GM12873 (cell line): ENCODE measurements around the gene CTCFL.
A peak's percentile ranks its signal among the peaks of the same experiment; 100 is the strongest.

Experiments
- CTCF ChIP-seq: IDR thresholded peaks from 2 replicates; pipeline ENCODE4 v1.5.1; 2012; ENCODE audit warnings: low read depth, mild to moderate bottlenecking, moderate library complexity, low read length, control low read depth; ENCODE audit not compliant: insufficient read depth; ENCODE audit errors: missing control alignments

CTCFL gene

GRCh38 chr20:57469418-57470211 lies 55.3 kb downstream of the CTCFL start:
- no peak for TF ChIP-seq CTCF

DNA sequence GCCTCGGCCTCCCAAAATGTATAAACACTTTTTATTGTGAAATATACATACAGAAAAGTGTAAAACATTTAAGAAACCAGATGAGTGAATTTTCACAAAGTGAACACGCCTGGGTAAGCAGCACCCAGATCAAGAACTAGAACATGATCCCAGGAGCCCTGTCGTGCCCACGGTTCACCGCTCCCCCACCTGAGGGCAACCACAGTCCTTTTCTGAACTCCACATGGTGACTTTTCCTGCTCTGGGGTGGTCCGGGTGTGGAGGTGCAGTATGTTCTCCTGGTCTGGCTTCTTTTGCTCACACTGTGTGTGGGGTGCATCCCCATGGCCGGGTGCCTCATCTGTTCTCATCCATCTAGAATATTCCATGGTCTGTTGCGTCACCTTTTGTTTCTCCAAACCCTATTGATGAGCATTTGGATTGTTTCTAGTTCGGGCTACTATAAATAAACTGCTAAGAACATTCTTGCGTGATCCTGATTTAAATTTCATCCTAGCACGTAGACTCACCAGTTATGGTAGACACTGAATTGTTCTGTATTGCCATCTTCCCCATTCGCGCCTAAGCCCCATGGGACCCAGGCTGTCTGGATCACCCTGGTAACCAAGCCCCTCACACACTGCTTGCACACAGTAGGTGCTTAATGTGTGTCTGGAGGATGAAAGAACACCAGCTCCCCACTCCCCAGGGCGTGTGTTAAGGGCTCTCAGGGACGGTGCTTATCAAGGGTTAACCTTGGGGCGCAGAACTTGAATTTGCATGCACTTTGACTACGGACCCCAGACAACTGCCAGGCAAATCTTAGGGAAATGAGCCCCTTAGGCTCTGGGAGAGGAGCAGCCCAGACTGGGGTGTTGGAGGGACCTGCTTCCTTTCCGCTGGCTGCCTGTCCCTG lies 56.2 kb downstream of the CTCFL start:
- no peak for TF ChIP-seq CTCF

DNA sequence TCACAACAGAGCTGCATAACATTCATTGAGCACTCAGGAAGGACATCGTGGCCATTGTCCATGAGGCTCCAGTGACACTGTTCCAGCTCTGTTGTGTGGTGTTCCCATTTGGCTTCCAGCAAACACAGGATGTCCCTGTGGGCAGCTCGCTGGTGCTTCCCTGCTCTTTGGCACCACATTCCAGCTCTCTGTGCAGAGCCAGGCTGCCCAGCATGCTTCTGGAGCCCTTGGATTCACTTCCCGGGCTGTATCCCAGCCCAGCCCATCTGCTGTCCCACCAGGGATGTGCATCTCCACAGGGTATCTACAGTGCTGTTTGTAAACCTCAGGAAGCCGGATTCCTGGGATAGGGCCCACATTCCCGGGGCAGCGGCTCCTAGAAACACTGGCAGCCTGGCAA lies 57.2 kb downstream of the CTCFL start:
- no peak for TF ChIP-seq CTCF

DNA sequence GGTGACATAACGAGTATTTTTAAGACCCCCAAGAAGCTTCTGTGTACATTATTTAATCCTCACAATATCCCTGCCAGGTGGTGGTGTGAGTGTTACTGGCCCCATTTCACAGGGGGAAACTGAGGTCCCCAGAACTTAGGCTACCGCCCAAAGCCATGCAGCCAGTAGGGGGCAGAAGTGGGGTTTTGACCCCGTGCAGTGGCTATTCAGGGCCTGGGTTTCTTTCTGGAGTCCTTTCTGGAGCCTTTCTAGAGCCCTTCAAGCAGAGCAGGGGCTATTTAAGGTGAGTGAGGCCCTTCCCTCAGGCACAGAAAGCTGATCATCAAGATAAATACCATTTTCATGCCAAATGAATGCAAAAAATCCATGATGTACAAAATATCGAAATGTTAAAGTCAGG lies 59.0 kb downstream of the CTCFL start:
- peak; percentile 56 for TF ChIP-seq CTCF

- TF ChIP-seq CTCF, result no peak
Measured at GRCh38 chr20:57465486-57465885, 59.5 kb downstream of the CTCFL start.

GRCh38 chr20:57464642-57465211 lies 60.2 kb downstream of the CTCFL start:
- TF ChIP-seq CTCF, result peak; percentile 55

DNA sequence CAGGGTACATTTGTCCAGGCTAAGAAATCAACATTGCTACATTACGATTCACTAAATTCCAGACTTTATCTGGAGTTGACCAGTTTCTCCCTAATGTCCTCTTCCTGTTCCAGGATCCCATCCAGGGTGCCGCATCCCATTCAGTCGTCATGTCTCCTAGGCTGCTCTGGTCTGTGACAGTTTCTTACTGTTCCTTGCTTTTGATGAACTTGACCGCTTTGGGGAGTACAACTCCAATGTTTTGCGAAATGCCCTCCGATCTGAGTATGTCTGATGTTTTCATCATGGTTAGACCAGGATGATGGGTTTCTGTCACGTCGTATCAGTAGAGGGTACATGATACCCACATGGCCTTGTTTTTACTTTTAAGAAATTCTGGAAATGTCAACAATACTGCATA lies 62.2 kb downstream of the CTCFL start:
- TF ChIP-seq CTCF, result no peak
